ENCODE measurements around the gene PLA2G4E.

Gene PLA2G4E

GRCh38 chr15:42024303-42024702, 3.5 kb upstream of the PLA2G4E start:
- ATAC-seq = no peak
- TF ChIP-seq TOX (CRISPR knock-in tag; IDR thresholded peaks at IDR 0.05; ENCODE audit: borderline replicate concordance) (no peak), GLIS3 (CRISPR knock-in tag; IDR thresholded peaks at IDR 0.05) (no peak), BACH2 (CRISPR knock-in tag; IDR thresholded peaks at IDR 0.05; ENCODE audit: borderline replicate concordance) (no peak), ZFP3 (CRISPR knock-in tag; IDR thresholded peaks at IDR 0.05) (no peak)

GRCh38 chr15:42021593-42021992, 751 bp upstream of the PLA2G4E start:
- no peak for TF ChIP-seq RARB (CRISPR knock-in tag; IDR thresholded peaks at IDR 0.05)
- ATAC-seq = no peak

- no peak for ATAC-seq
- TF ChIP-seq ZNF70 (CRISPR knock-in tag; IDR thresholded peaks at IDR 0.05) (no peak), CREB5 (CRISPR knock-in tag; IDR thresholded peaks at IDR 0.05; ENCODE audit: low read depth) (no peak), GLIS3 (CRISPR knock-in tag; IDR thresholded peaks at IDR 0.05) (no peak), SNAI2 (CRISPR knock-in tag; IDR thresholded peaks at IDR 0.05) (no peak), OSR1 (CRISPR knock-in tag; IDR thresholded peaks at IDR 0.05) (no peak), PPARA (CRISPR knock-in tag; IDR thresholded peaks at IDR 0.05; ENCODE audit: borderline replicate concordance) (no peak)
These were observed 2.3 kb downstream of the PLA2G4E start for GRCh38 chr15:42018306-42019224.

- no peak for ATAC-seq
- TF ChIP-seq TOX (CRISPR knock-in tag; IDR thresholded peaks at IDR 0.05; ENCODE audit: borderline replicate concordance) (no peak), ESRRG (CRISPR knock-in tag; IDR thresholded peaks at IDR 0.05) (no peak), RARB (CRISPR knock-in tag; IDR thresholded peaks at IDR 0.05) (no peak), ZC3H10 (CRISPR knock-in tag; IDR thresholded peaks at IDR 0.05) (no peak), SNAI2 (CRISPR knock-in tag; IDR thresholded peaks at IDR 0.05) (no peak), ZFP3 (CRISPR knock-in tag; IDR thresholded peaks at IDR 0.05) (no peak), CREB5 (CRISPR knock-in tag; IDR thresholded peaks at IDR 0.05; ENCODE audit: low read depth) (no peak)
These were observed 3.9 kb downstream of the PLA2G4E start for GRCh38 chr15:42016971-42017370.

- no peak for ATAC-seq
- TF ChIP-seq BACH2 (CRISPR knock-in tag; IDR thresholded peaks at IDR 0.05; ENCODE audit: borderline replicate concordance) (no peak), CSRNP3 (CRISPR knock-in tag; IDR thresholded peaks at IDR 0.05) (no peak), ZNF70 (CRISPR knock-in tag; IDR thresholded peaks at IDR 0.05) (no peak), ESRRG (CRISPR knock-in tag; IDR thresholded peaks at IDR 0.05) (no peak), ZFP30 (CRISPR knock-in tag; IDR thresholded peaks at IDR 0.05) (no peak)
These were observed 6.4 kb downstream of the PLA2G4E start for GRCh38 chr15:42014406-42014805.

- no peak for ATAC-seq
- TF ChIP-seq CSDC2 (CRISPR knock-in tag; IDR thresholded peaks at IDR 0.05) (no peak), ZC3H10 (CRISPR knock-in tag; IDR thresholded peaks at IDR 0.05) (no peak), RARB (CRISPR knock-in tag; IDR thresholded peaks at IDR 0.05) (no peak), BACH2 (CRISPR knock-in tag; IDR thresholded peaks at IDR 0.05; ENCODE audit: borderline replicate concordance) (no peak), ZNF565 (CRISPR knock-in tag; conservative IDR thresholded peaks at IDR 0.05; ENCODE audit: low read depth) (no peak), ZNF8 (CRISPR knock-in tag; IDR thresholded peaks at IDR 0.05) (no peak), GLIS3 (CRISPR knock-in tag; IDR thresholded peaks at IDR 0.05) (no peak), TSHZ2 (CRISPR knock-in tag; IDR thresholded peaks at IDR 0.05) (no peak), ARNTL (CRISPR knock-in tag; IDR thresholded peaks at IDR 0.05; ENCODE audit: borderline replicate concordance, low read depth) (no peak), ZFP30 (CRISPR knock-in tag; IDR thresholded peaks at IDR 0.05) (no peak), TOX (CRISPR knock-in tag; IDR thresholded peaks at IDR 0.05; ENCODE audit: borderline replicate concordance) (no peak), PATZ1 (CRISPR knock-in tag; IDR thresholded peaks at IDR 0.05; ENCODE audit: borderline replicate concordance) (no peak), SNAI2 (CRISPR knock-in tag; IDR thresholded peaks at IDR 0.05) (no peak), PPARA (CRISPR knock-in tag; IDR thresholded peaks at IDR 0.05; ENCODE audit: borderline replicate concordance) (no peak)
These were observed 7.8 kb downstream of the PLA2G4E start for GRCh38 chr15:42012928-42013482.
